Measurements from ENCODE around the gene UAP1L1.

DNA sequence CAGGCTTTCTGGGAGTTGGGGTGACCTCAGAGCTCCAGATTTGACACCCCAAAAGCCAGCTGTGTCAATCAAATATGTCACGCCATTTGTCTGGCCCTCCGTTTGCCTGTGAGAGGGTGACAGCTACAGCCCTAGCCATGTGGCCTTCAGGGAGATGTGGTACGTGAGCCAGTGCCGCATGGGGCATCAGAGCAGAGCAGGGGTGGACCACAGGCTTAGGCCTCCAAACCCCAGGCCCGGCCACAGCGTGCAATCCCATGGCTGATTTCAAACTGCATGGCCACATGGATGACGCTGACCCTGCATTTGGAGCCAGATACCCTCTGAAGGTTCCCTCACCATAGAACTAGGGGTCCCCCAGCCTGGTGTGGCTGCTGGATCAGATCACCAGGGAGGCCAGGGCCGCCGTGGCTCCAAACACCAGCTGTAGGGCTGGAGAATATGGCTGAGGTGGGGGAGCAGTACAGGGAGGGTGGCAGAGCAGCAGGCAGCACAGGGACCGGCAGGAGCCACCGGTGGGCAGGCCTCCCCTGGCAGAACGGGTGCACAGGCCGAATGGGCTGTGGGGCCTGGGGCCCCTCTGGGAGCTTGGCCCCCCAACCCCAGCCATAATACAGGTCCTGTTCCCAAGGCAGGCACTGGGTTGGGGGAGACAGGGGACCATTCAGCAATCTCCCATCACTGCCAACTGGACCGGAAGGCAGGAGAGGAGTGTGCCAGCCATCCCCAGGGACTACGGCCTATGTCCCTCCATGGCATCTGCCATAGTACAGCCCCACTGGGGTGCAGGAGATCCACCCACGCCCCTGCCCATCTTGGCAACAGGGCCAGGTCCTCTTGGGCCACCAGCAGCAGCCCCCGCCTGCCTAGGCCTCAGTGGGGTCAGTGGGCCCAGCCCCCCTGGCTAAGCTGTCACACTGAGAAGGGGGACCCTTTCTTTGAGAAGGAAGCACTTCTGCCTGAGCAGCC lies 8.5 kb upstream of the UAP1L1 start:
- TF ChIP-seq ZNF274 (IDR thresholded peaks at IDR 0.05; ENCODE audit: low read depth, low read length) (no peak), SUZ12 (IDR thresholded peaks at IDR 0.05; ENCODE audit: extremely low read depth, insufficient read depth, insufficient read length) (no peak)

Measured in NT2/D1 (cell line).